Mesothelial cell of epicardium (in vitro differentiated cells): ENCODE results near the gene CSF1R. TPM values are rescaled to one million over a fixed set of nuclear protein-coding genes. Genes with fewer than 3 reads are reported as not detected.
A peak's percentile ranks its signal among the peaks of the same experiment; 100 is the strongest.

Source experiments
- DNase-seq, 2 experiments: peaks; one replicate each; pipeline ENCODE4 v3.0.0; 2021; ENCODE audit warnings: low spot score in 2 of 2; ENCODE audit not compliant: unreplicated experiment in 2 of 2
- H3K27ac Mint-ChIP-seq: 2 replicates; pipeline ENCODE4 v1.8.0; 2021; ENCODE audit warnings: mixed read lengths
- H3K27me3 Mint-ChIP-seq: 2 replicates; pipeline ENCODE4 v1.8.0; 2021; ENCODE audit warnings: low read depth, mixed read lengths
- H3K36me3 Mint-ChIP-seq: 2 replicates; pipeline ENCODE4 v1.8.0; 2021; ENCODE audit warnings: mixed read lengths
- H3K4me1 Mint-ChIP-seq: 2 replicates; pipeline ENCODE4 v1.8.0; 2021; ENCODE audit warnings: mixed read lengths
- H3K4me3 Mint-ChIP-seq: 2 replicates; pipeline ENCODE4 v1.8.0; 2021; ENCODE audit warnings: mild to moderate bottlenecking, moderate library complexity, mixed read lengths
- H3K9me3 Mint-ChIP-seq: 2 replicates; pipeline ENCODE4 v1.8.0; 2021; ENCODE audit warnings: mixed read lengths
- CTCF ChIP-seq: fragments of 200-600 bp; sonication (generic); IDR thresholded peaks from one replicate; pipeline ENCODE4 v1.5.0; 2021; ENCODE audit warnings: antibody characterized with exemption; ENCODE audit not compliant: unreplicated experiment
- total RNA-seq: library from RNA; stranded (reverse); gene quantifications from 3 replicates; pipeline ENCODE4 v1.2.1, GENCODE V29; 2021

CSF1R gene
- total RNA-seq, 1 donor from 2014 or later, result 0.18 TPM

- Mint-ChIP-seq H3K4me1 (peaks cover 19% of the 10 kb centered on the region), H3K36me3 (peaks cover 42% of the 10 kb centered on the region), H3K4me3 (no peak overlapping the region), H3K27ac (no peak overlapping the region), H3K27me3 (no peaks in the 10 kb centered on the region), H3K9me3 (no peaks in the 10 kb centered on the region)
- TF ChIP-seq CTCF, result no peak
- DNase-seq, result no peak
These were observed 40.3 kb downstream of the CSF1R start for GRCh38 chr5:150046031-150046430.

GRCh38 chr5:150045549-150045948, 40.8 kb downstream of the CSF1R start:
- no peak overlapping the region for H3K4me3 Mint-ChIP-seq
- no peaks in the 10 kb centered on the region for H3K9me3 Mint-ChIP-seq
- no peak for DNase-seq
- peaks cover 19% of the 10 kb centered on the region for H3K4me1 Mint-ChIP-seq
- H3K27me3 Mint-ChIP-seq, result no peaks in the 10 kb centered on the region
- H3K27ac Mint-ChIP-seq, result no peak overlapping the region
- H3K36me3 Mint-ChIP-seq, result peaks cover 41% of the 10 kb centered on the region
- no peak for TF ChIP-seq CTCF

- no peaks in the 10 kb centered on the region for H3K27me3 Mint-ChIP-seq
- no peak for DNase-seq
- H3K9me3 Mint-ChIP-seq, result no peaks in the 10 kb centered on the region
- H3K4me3 Mint-ChIP-seq, result no peak overlapping the region
- peak overlapping the region; percentile 19 for H3K27ac Mint-ChIP-seq
- H3K36me3 Mint-ChIP-seq, result peaks cover 43% of the 10 kb centered on the region
- peaks cover 19% of the 10 kb centered on the region for H3K4me1 Mint-ChIP-seq
- no peak for TF ChIP-seq CTCF
These were observed 41.6 kb downstream of the CSF1R start for GRCh38 chr5:150044712-150045111.

GRCh38 chr5:150044329-150044681, 42.0 kb downstream of the CSF1R start:
- Mint-ChIP-seq H3K27me3 (no peaks in the 10 kb centered on the region), H3K4me3 (no peak overlapping the region), H3K27ac (peak overlapping the region; percentile 57), H3K4me1 (peaks cover 19% of the 10 kb centered on the region), H3K9me3 (no peaks in the 10 kb centered on the region), H3K36me3 (peaks cover 39% of the 10 kb centered on the region)
- no peak for DNase-seq
- TF ChIP-seq CTCF, result no peak

- Mint-ChIP-seq H3K4me1 (peaks cover 19% of the 10 kb centered on the region), H3K4me3 (no peak overlapping the region), H3K9me3 (no peaks in the 10 kb centered on the region), H3K27me3 (no peaks in the 10 kb centered on the region), H3K36me3 (peaks cover 34% of the 10 kb centered on the region), H3K27ac (peak overlapping the region; percentile 57)
- no peak for DNase-seq
- TF ChIP-seq CTCF, result no peak
These were observed 42.6 kb downstream of the CSF1R start for GRCh38 chr5:150043657-150044328.

GRCh38 chr5:150042459-150042858, 43.9 kb downstream of the CSF1R start:
- no peaks in the 10 kb centered on the region for H3K27me3 Mint-ChIP-seq
- DNase-seq, result no peak
- peaks cover 23% of the 10 kb centered on the region for H3K4me1 Mint-ChIP-seq
- peaks cover 36% of the 10 kb centered on the region for H3K36me3 Mint-ChIP-seq
- no peak overlapping the region for H3K27ac Mint-ChIP-seq
- no peaks in the 10 kb centered on the region for H3K9me3 Mint-ChIP-seq
- H3K4me3 Mint-ChIP-seq, result no peak overlapping the region
- no peak for TF ChIP-seq CTCF
